IMR-90 (cell line): Measurements from ENCODE around the gene EEF2K. TPM values are rescaled to one million over a fixed set of nuclear protein-coding genes. Genes with fewer than 3 reads are reported as not detected.

ENCODE experiments used
- ATAC-seq: fragments of 200-7000 bp; cut with Tn5 transposase; 2 replicates; pipeline ENCODE4 v1.9.1; 2020; ENCODE audit warnings: low read depth, mild to moderate bottlenecking, moderate library complexity
- BruUV-seq: library from RNA; stranded (reverse); fragments of 400-500 nt; replicated peaks from 2 replicates; lab custom pipeline; 2021; lab: Mats Ljungman, UMichigan
- CTCF ChIA-PET: fragments of 300-600 bp; formaldehyde crosslinking; extraction: SDS; loops from one replicate; lab custom pipeline; 2021; ENCODE audit warnings: antibody characterized with exemption; lab: Yijun Ruan, JAX
- POLR2A ChIA-PET: fragments of 300-600 bp; sonication (Branson Sonifier 250); formaldehyde crosslinking; loops from one replicate; lab custom pipeline; 2022; ENCODE audit warnings: antibody characterized with exemption; ENCODE audit not compliant: unreplicated experiment; lab: Charles Lee
- DNase-seq: peaks from one replicate; pipeline ENCODE4 v3.0.0; 2013
- H2AFZ ChIP-seq: replicated peaks from 2 replicates; pipeline ENCODE3; 2013; ENCODE audit warnings: low read length, mild to moderate bottlenecking; ENCODE audit not compliant: poor library complexity
- H2AK5ac ChIP-seq: 2 replicates; pipeline ENCODE4 v1.6.1; 2013; ENCODE audit warnings: low read depth, low read length, inconsistent platforms
- H2AK9ac ChIP-seq: replicated peaks from 2 replicates; pipeline ENCODE3; 2013; ENCODE audit warnings: mild to moderate bottlenecking, low read depth, low read length, moderate library complexity; ENCODE audit not compliant: poor library complexity
- H2BK120ac ChIP-seq: 2 replicates; pipeline ENCODE4 v1.6.1; 2013; ENCODE audit warnings: low read depth, low read length, inconsistent platforms
- H2BK15ac ChIP-seq: 3 replicates; pipeline ENCODE4 v1.6.1; 2013; ENCODE audit warnings: low read depth, low read length, inconsistent platforms
- H2BK20ac ChIP-seq: 2 replicates; pipeline ENCODE4 v1.6.1; 2013; ENCODE audit warnings: low read depth, mild to moderate bottlenecking, inconsistent platforms, low read length, moderate library complexity
- H2BK5ac ChIP-seq: 2 replicates; pipeline ENCODE4 v1.6.1; 2013; ENCODE audit warnings: mild to moderate bottlenecking, low read depth, low read length, inconsistent platforms; ENCODE audit not compliant: poor library complexity, severe bottlenecking
- H3K14ac ChIP-seq: replicated peaks from 2 replicates; pipeline ENCODE4 v1.6.1; 2013; ENCODE audit warnings: low read depth, low read length, inconsistent platforms
- H3K18ac ChIP-seq: 2 replicates; pipeline ENCODE4 v1.6.1; 2013; ENCODE audit warnings: low read depth, low read length, control low read depth
- H3K23ac ChIP-seq: 2 replicates; pipeline ENCODE4 v1.6.1; 2013; ENCODE audit warnings: low read depth, low read length, inconsistent platforms
- H3K27ac ChIP-seq: 2 replicates; pipeline ENCODE4 v1.5.1; 2013; ENCODE audit warnings: mild to moderate bottlenecking, control low read depth, low read length; ENCODE audit not compliant: insufficient read depth
- H3K27me3 ChIP-seq: 2 replicates; pipeline ENCODE4 v1.6.1; 2013; ENCODE audit warnings: low read length; ENCODE audit not compliant: control insufficient read depth, insufficient read depth
- H3K36me3 ChIP-seq: 2 replicates; pipeline ENCODE4 v1.6.1; 2013; ENCODE audit warnings: low read length, mixed read lengths; ENCODE audit not compliant: control insufficient read depth, insufficient read depth
- H3K4ac ChIP-seq: 2 replicates; pipeline ENCODE4 v1.6.1; 2013; ENCODE audit warnings: low read depth, low read length, inconsistent platforms
- H3K4me1 ChIP-seq: 2 replicates; pipeline ENCODE4 v1.6.1; 2013; ENCODE audit warnings: low read length, mixed read lengths; ENCODE audit not compliant: control insufficient read depth, insufficient read depth
- H3K4me2 ChIP-seq: 2 replicates; pipeline ENCODE4 v1.6.1; 2013; ENCODE audit warnings: low read depth, mild to moderate bottlenecking, control low read depth, low read length, moderate library complexity
- H3K4me3 ChIP-seq: 2 replicates; pipeline ENCODE4 v1.5.1; 2013; ENCODE audit warnings: low read depth, mild to moderate bottlenecking, control low read depth, low read length, moderate library complexity; ENCODE audit not compliant: insufficient read depth
- H3K56ac ChIP-seq: 2 replicates; pipeline ENCODE4 v1.6.1; 2013; ENCODE audit warnings: low read length, inconsistent platforms; ENCODE audit not compliant: insufficient read depth; ENCODE audit errors: extremely low read depth
- H3K79me1 ChIP-seq, 2 experiments: 2 replicates each; pipeline ENCODE4 v1.6.1; 2013; ENCODE audit warnings: low read length in 2 of 2, inconsistent platforms in 1 of 2, low read depth in 1 of 2
- H3K9ac ChIP-seq: 2 replicates; pipeline ENCODE4 v1.6.1; 2013; ENCODE audit warnings: low read depth, low read length, control low read depth
- H3K9me1 ChIP-seq: 2 replicates; pipeline ENCODE4 v1.6.1; 2013; ENCODE audit warnings: low read length, inconsistent platforms; ENCODE audit not compliant: insufficient read depth
- H3K9me3 ChIP-seq: 2 replicates; pipeline ENCODE4 v1.6.1; 2013; ENCODE audit warnings: low read length; ENCODE audit not compliant: control insufficient read depth, insufficient read depth
- H4K20me1 ChIP-seq: 2 replicates; pipeline ENCODE4 v1.6.1; 2013; ENCODE audit warnings: low read length, inconsistent platforms; ENCODE audit not compliant: insufficient read depth
- H4K5ac ChIP-seq: 2 replicates; pipeline ENCODE4 v1.6.1; 2013; ENCODE audit warnings: mild to moderate bottlenecking, low read depth, low read length, control low read depth
- H4K8ac ChIP-seq, 2 experiments: 2 replicates each; pipeline ENCODE4 v1.6.1; 2013; ENCODE audit warnings: low read depth in 2 of 2, low read length in 2 of 2, control low read depth in 1 of 2, inconsistent platforms in 1 of 2
- H4K91ac ChIP-seq: 2 replicates; pipeline ENCODE4 v1.6.1; 2013; ENCODE audit warnings: low read depth, low read length, inconsistent platforms; ENCODE audit not compliant: insufficient read depth
- BHLHE40 ChIP-seq: fragments of 150-350 bp; IDR thresholded peaks from 2 replicates; pipeline ENCODE4 v1.6.1; 2016; ENCODE audit warnings: mild to moderate bottlenecking, low read depth, low read length
- CTCF ChIP-seq: conservative IDR thresholded peaks from 2 replicates; pipeline ENCODE4 v1.5.1; 2012; ENCODE audit warnings: mild to moderate bottlenecking, low read depth, low read length, improper control_type of control experiment
- FOS ChIP-seq: fragments of 150-350 bp; IDR thresholded peaks from 2 replicates; pipeline ENCODE4 v1.6.1; 2016; ENCODE audit warnings: low read depth, low read length
- USF2 ChIP-seq: fragments of 150-350 bp; IDR thresholded peaks from 2 replicates; pipeline ENCODE4 v1.6.1; 2017; ENCODE audit warnings: mild to moderate bottlenecking, antibody characterized with exemption, low read length, low read depth
- WGBS, 2 experiments: methylation state at CpG; one replicate each; pipeline versions ENCODE4 v1.1.5 to v1.1.7; 2013; ENCODE audit warnings: missing lambda C conversion rate in 2 of 2; ENCODE audit not compliant: insufficient read length in 1 of 2; ENCODE audit errors: extremely low coverage in 2 of 2; 5-methylcytosine and 5-hydroxymethylcytosine counted together
- dilution Hi-C: fragments of 300-500 bp; cut with HindIII; formaldehyde crosslinking; loops from one replicate; pipeline ENCODE4 v1.14.3; 2018; ENCODE audit warnings: low sequenced_read_pairs; ENCODE audit not compliant: unreplicated experiment
- in situ Hi-C: fragments of 300-500 bp; cut with MboI; formaldehyde crosslinking; loops from 3 replicates; pipeline ENCODE4 v1.14.3; 2019; ENCODE audit warnings: low sequenced_read_pairs, inconsistent platforms, mixed read lengths
- intact Hi-C: fragments of 100-400 bp; cut with micrococcal nuclease; formaldehyde crosslinking; loops from 2 replicates; pipeline ENCODE4 v1.10.0; 2022
- polyA plus RNA-seq, 3 experiments: library from polyadenylated mRNA; depleted of rRNA; stranded (reverse); fragments of >200 nt; gene quantifications; 2 replicates each; pipeline ENCODE4 v1.2.3, GENCODE V29; 2012; ENCODE audit warnings: low replicate concordance in 1 of 3
- total RNA-seq: library from RNA; depleted of rRNA; stranded (reverse); fragments of >200 nt; gene quantifications from 2 replicates; pipeline ENCODE4 v1.2.3, GENCODE V29; 2012

The EEF2K gene
- total and polyA plus RNA-seq, 2 of the 4 experiments (the other 2 are of a cell fraction) = 9.7 to 16.5 TPM

DNA sequence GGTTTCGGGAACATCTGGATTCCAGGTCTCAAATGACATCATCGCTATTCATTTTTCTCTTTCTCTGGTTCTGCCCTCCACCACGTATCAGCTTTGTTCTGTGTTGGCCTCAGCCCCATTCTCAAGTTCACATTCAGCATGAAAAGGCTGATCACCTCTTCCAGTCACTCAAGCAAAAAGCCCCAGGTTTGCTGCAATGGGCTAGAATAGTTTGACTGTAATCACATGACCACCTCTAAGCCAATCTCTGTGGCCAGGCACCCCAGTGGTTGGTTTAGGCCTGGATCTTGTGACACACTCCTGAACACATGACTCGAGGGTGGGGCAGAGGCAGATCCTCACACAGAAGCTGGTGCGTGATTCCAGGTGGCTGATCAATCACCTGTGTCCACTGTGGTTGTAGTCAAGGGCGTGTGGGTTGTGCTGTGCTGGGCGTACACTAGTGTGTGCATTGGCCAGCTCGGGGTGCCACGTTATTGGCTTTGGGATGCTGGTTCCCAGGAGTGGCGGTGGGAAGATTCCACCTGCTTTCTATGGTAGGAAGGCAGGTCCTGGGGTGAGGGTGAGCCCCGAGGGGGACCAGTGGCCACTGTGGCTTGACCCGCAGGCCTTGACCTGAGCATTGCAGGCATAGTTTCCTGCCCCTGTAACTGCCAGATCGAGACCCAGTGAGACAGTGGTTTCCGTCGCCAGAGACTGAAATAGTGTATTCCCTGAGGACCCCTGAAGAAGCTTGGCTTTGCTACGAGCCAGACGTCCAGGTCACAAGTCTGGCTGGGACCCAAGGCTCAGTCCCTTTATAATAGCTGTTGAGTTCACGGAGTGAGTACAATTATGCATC is 12.0 kb downstream of the EEF2K start:
- H3K14ac ChIP-seq = no peak overlapping the region
- CTCF ChIA-PET = no interaction called here
- WGBS, 2 experiments = 87% methylated on average over 9 of the region's 18 CpGs; no CpG with 5 or more reads in 1 of the 2 experiments

More for the DNA sequence above, 12.0 kb downstream of the EEF2K start:
- no peaks in the 10 kb centered on the region for H3K9me3 ChIP-seq
- peaks cover 5% of the 10 kb centered on the region for H3K4me1 ChIP-seq
- H3K18ac ChIP-seq = no peak overlapping the region
- no peak overlapping the region for H2BK20ac ChIP-seq
- no peak overlapping the region for H3K56ac ChIP-seq
- H4K8ac ChIP-seq = no peak overlapping the region
- H3K79me1 ChIP-seq = peaks cover 22 to 81% of the 10 kb centered on the region in 2 experiments
- no peak overlapping the region for H3K9ac ChIP-seq
- H2BK15ac ChIP-seq = no peak overlapping the region
- peaks cover 28% of the 10 kb centered on the region for H3K9me1 ChIP-seq
- no peak for ATAC-seq
- H2AFZ ChIP-seq = no peak overlapping the region
- in situ Hi-C loops (no loop called here), intact Hi-C loops (no loop called here), dilution Hi-C loops (no loop called here)
- no peak overlapping the region for H3K27ac ChIP-seq
- no peak overlapping the region for H3K4me2 ChIP-seq
- no peak overlapping the region for H3K4me3 ChIP-seq
- H3K4ac ChIP-seq = no peak overlapping the region
- peaks cover 5% of the 10 kb centered on the region for H3K36me3 ChIP-seq
- no peak overlapping the region for H2AK5ac ChIP-seq
- no peak for DNase-seq
- H4K20me1 ChIP-seq = peaks cover 46% of the 10 kb centered on the region
- no peak for TF ChIP-seq FOS
- TF ChIP-seq USF2 = peak; percentile 49; the same call in 1 of the 2 replicates
- no peak for TF ChIP-seq CTCF
- TF ChIP-seq BHLHE40 = no peak
- no peak overlapping the region for H2AK9ac ChIP-seq
- no peak overlapping the region for H4K5ac ChIP-seq
- POLR2A ChIA-PET = no interaction called here
- H3K23ac ChIP-seq = no peak overlapping the region
- no peak overlapping the region for H4K91ac ChIP-seq
- no peak overlapping the region for H2BK5ac ChIP-seq
- H2BK120ac ChIP-seq = no peak overlapping the region
- H3K27me3 ChIP-seq = no peaks in the 10 kb centered on the region
- no TSS peak for BruUV-seq
